GM23338 (cell line): ENCODE measurements around the gene FCSK.

ENCODE experiments used
- CREB1 ChIP-seq: fragments of 250-450 bp; sonication (Bioruptor Pico); IDR thresholded peaks from 2 replicates; pipeline ENCODE4 v1.5.0; 2020; ENCODE audit warnings: low read depth, mild to moderate bottlenecking, moderate library complexity
- EZH2 ChIP-seq: fragments of 200-600 bp; sonication (generic); IDR thresholded peaks from one replicate; pipeline ENCODE4 v1.8.0; 2017; ENCODE audit warnings: antibody characterized with exemption, mild to moderate bottlenecking, low read depth; ENCODE audit not compliant: unreplicated experiment
- EZH2phosphoT487 ChIP-seq: fragments of 200-600 bp; sonication (generic); IDR thresholded peaks from one replicate; pipeline ENCODE4 v1.8.1; 2018; ENCODE audit warnings: antibody characterized with exemption; ENCODE audit not compliant: unreplicated experiment
- JUNB ChIP-seq: IDR thresholded peaks from one replicate; pipeline ENCODE4 v1.6.1; 2016; ENCODE audit warnings: antibody characterized with exemption; ENCODE audit not compliant: unreplicated experiment
- NANOG ChIP-seq: IDR thresholded peaks from 2 replicates; pipeline ENCODE4 v1.6.1; 2016; ENCODE audit warnings: antibody characterized with exemption, borderline replicate concordance
- POLR2AphosphoS5 ChIP-seq: IDR thresholded peaks from 2 replicates; pipeline ENCODE4 v1.6.1; 2016; ENCODE audit warnings: antibody characterized with exemption, low read depth
- STAT1 ChIP-seq: IDR thresholded peaks from one replicate; pipeline ENCODE4 v1.6.1; 2016; ENCODE audit warnings: antibody characterized with exemption; ENCODE audit not compliant: unreplicated experiment
- ZNF331 ChIP-seq: fragments of 250-450 bp; sonication (Bioruptor Pico); IDR thresholded peaks from 2 replicates; pipeline ENCODE4 v1.5.0; 2020; ENCODE audit warnings: low read depth, mild to moderate bottlenecking, moderate library complexity
- TF ChIP-seq, protein P1 (sequence below), 2 experiments: fragments of 200-600 bp in 1 of 2; sonication (generic) in 1 of 2; conservative IDR thresholded peaks; 2 replicates each; pipeline versions ENCODE4 v1.5.1 to v1.6.1; 2016 to 2017; ENCODE audit warnings: antibody characterized with exemption in 2 of 2, low read depth in 2 of 2, mild to moderate bottlenecking in 2 of 2, moderate library complexity in 1 of 2
- TF ChIP-seq, protein P2 (sequence below): IDR thresholded peaks from 2 replicates; pipeline ENCODE4 v1.6.1; 2016; ENCODE audit warnings: antibody characterized with exemption
- TF ChIP-seq, protein P3 (sequence below): IDR thresholded peaks from one replicate; pipeline ENCODE4 v1.6.1; 2018; ENCODE audit warnings: antibody characterized with exemption; ENCODE audit not compliant: unreplicated experiment

DNA sequence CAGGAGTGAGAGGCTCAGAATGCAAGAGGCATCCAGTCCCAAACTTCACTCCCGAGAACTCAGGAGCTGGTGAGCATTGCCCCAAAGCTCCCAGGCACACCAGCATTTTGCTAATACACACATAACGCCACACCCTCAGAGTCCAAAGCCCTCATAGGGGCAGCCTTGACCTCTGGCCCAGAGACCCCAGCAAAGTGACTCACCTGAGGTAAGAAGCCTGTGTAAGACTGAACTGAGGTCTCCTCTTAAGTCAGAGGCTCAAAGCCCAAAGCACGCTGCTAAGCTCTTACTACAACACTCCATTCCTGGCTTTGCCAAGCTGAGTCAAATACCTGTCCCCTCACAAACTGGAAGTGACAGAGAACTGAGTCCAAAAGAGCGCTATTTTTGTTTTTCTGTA, 31.9 kb upstream of the FCSK start:
- TF ChIP-seq, protein P1, sequence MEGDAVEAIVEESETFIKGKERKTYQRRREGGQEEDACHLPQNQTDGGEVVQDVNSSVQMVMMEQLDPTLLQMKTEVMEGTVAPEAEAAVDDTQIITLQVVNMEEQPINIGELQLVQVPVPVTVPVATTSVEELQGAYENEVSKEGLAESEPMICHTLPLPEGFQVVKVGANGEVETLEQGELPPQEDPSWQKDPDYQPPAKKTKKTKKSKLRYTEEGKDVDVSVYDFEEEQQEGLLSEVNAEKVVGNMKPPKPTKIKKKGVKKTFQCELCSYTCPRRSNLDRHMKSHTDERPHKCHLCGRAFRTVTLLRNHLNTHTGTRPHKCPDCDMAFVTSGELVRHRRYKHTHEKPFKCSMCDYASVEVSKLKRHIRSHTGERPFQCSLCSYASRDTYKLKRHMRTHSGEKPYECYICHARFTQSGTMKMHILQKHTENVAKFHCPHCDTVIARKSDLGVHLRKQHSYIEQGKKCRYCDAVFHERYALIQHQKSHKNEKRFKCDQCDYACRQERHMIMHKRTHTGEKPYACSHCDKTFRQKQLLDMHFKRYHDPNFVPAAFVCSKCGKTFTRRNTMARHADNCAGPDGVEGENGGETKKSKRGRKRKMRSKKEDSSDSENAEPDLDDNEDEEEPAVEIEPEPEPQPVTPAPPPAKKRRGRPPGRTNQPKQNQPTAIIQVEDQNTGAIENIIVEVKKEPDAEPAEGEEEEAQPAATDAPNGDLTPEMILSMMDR (conservative IDR thresholded peaks at IDR 0.05; ENCODE audit: low read depth in 2 of 2): no peak
- no peak for TF ChIP-seq POLR2AphosphoS5
- no peak for TF ChIP-seq EZH2phosphoT487
- TF ChIP-seq, protein P2, sequence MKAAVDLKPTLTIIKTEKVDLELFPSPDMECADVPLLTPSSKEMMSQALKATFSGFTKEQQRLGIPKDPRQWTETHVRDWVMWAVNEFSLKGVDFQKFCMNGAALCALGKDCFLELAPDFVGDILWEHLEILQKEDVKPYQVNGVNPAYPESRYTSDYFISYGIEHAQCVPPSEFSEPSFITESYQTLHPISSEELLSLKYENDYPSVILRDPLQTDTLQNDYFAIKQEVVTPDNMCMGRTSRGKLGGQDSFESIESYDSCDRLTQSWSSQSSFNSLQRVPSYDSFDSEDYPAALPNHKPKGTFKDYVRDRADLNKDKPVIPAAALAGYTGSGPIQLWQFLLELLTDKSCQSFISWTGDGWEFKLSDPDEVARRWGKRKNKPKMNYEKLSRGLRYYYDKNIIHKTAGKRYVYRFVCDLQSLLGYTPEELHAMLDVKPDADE: no peak
- TF ChIP-seq EZH2: no peak
- no peak for TF ChIP-seq STAT1
- no peak for TF ChIP-seq CREB1 (CRISPR knock-in tag)
- no peak for TF ChIP-seq JUNB
- no peak for TF ChIP-seq NANOG
- TF ChIP-seq, protein P3, sequence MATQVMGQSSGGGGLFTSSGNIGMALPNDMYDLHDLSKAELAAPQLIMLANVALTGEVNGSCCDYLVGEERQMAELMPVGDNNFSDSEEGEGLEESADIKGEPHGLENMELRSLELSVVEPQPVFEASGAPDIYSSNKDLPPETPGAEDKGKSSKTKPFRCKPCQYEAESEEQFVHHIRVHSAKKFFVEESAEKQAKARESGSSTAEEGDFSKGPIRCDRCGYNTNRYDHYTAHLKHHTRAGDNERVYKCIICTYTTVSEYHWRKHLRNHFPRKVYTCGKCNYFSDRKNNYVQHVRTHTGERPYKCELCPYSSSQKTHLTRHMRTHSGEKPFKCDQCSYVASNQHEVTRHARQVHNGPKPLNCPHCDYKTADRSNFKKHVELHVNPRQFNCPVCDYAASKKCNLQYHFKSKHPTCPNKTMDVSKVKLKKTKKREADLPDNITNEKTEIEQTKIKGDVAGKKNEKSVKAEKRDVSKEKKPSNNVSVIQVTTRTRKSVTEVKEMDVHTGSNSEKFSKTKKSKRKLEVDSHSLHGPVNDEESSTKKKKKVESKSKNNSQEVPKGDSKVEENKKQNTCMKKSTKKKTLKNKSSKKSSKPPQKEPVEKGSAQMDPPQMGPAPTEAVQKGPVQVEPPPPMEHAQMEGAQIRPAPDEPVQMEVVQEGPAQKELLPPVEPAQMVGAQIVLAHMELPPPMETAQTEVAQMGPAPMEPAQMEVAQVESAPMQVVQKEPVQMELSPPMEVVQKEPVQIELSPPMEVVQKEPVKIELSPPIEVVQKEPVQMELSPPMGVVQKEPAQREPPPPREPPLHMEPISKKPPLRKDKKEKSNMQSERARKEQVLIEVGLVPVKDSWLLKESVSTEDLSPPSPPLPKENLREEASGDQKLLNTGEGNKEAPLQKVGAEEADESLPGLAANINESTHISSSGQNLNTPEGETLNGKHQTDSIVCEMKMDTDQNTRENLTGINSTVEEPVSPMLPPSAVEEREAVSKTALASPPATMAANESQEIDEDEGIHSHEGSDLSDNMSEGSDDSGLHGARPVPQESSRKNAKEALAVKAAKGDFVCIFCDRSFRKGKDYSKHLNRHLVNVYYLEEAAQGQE: no peak
- no peak for TF ChIP-seq ZNF331 (CRISPR knock-in tag)
